IPS-15b (cell line): ENCODE results near the gene KLC3.
"Not testable (repeated sequence)": the region's sequence is repeated elsewhere in the genome, so short reads cannot be mapped to it uniquely, and the experiment has no call there.

ENCODE experiments used
- H3K27me3 ChIP-seq: one replicate; pipeline ENCODE4 v1.6.1; 2013; ENCODE audit warnings: low read length; ENCODE audit not compliant: control insufficient read depth, insufficient read depth
- H3K36me3 ChIP-seq: one replicate; pipeline ENCODE4 v1.6.1; 2013; ENCODE audit warnings: low read length; ENCODE audit not compliant: control insufficient read depth, insufficient read depth
- H3K4me1 ChIP-seq: one replicate; pipeline ENCODE4 v1.6.1; 2013; ENCODE audit warnings: mild to moderate bottlenecking, low read length; ENCODE audit not compliant: control insufficient read depth, insufficient read depth
- H3K4me3 ChIP-seq: one replicate; pipeline ENCODE4 v1.5.1; 2013; ENCODE audit warnings: low read depth, low read length
- H3K9ac ChIP-seq: one replicate; pipeline ENCODE4 v1.6.1; 2013; ENCODE audit warnings: low read depth, mild to moderate bottlenecking, low read length
- H3K9me3 ChIP-seq: one replicate; pipeline ENCODE4 v1.6.1; 2013; ENCODE audit warnings: mild to moderate bottlenecking, low read length; ENCODE audit not compliant: control insufficient read depth, insufficient read depth

Gene KLC3

GRCh38 chr19:45320997-45321775 is 19.4 kb upstream of the KLC3 start:
- H3K36me3 ChIP-seq = no peaks in the 10 kb centered on the region
- no peaks in the 10 kb centered on the region for H3K9me3 ChIP-seq
- peaks cover 7% of the 10 kb centered on the region for H3K27me3 ChIP-seq
- peaks cover 2% of the 10 kb centered on the region for H3K4me1 ChIP-seq
- no peak overlapping the region for H3K9ac ChIP-seq
- H3K4me3 ChIP-seq = no peak overlapping the region

- peaks cover 2% of the 10 kb centered on the region for H3K36me3 ChIP-seq
These were observed 18.7 kb upstream of the KLC3 start for GRCh38 chr19:45321848-45322247.

GRCh38 chr19:45322311-45322710 is 18.2 kb upstream of the KLC3 start:
- Histone ChIP-seq H3K9me3 (no peaks in the 10 kb centered on the region), H3K27me3 (peaks cover 4% of the 10 kb centered on the region), H3K36me3 (peaks cover 2% of the 10 kb centered on the region), H3K4me1 (peaks cover 2% of the 10 kb centered on the region), H3K4me3 (no peak overlapping the region), H3K9ac (no peak overlapping the region)

More at GRCh38 chr19:45321848-45322247, 18.7 kb upstream of the KLC3 start:
- Histone ChIP-seq H3K9ac (no peak overlapping the region), H3K9me3 (no peaks in the 10 kb centered on the region), H3K27me3 (peaks cover 4% of the 10 kb centered on the region), H3K4me1 (peaks cover 2% of the 10 kb centered on the region), H3K4me3 (no peak overlapping the region)

- Histone ChIP-seq H3K36me3 (peaks cover 2% of the 10 kb centered on the region), H3K9ac (peak within 1 kb of the TSS; percentile 56), H3K4me1 (peaks cover 2% of the 10 kb centered on the region), H3K9me3 (no peaks in the 10 kb centered on the region), H3K4me3 (peak within 1 kb of the TSS; percentile 49), H3K27me3 (peaks cover 4% of the 10 kb centered on the region)
These were observed 17.7 kb upstream of the KLC3 start, which contains the start of gene CKM for GRCh38 chr19:45322744-45323281. Gene CKM (minus strand): TSS chr19:45322875. CDS start chr19:45319713, 3,162 bp downstream.

GRCh38 chr19:45323671-45324081 is 16.9 kb upstream of the KLC3 start:
- Histone ChIP-seq H3K36me3 (peaks cover 2% of the 10 kb centered on the region), H3K9me3 (no peaks in the 10 kb centered on the region), H3K9ac (peak overlapping the region; percentile 56), H3K27me3 (peaks cover 7% of the 10 kb centered on the region), H3K4me1 (peaks cover 2% of the 10 kb centered on the region), H3K4me3 (peak overlapping the region; percentile 49)

GRCh38 chr19:45324349-45324907 is 16.1 kb upstream of the KLC3 start:
- Histone ChIP-seq H3K9ac (no peak overlapping the region), H3K9me3 (no peaks in the 10 kb centered on the region), H3K27me3 (peaks cover 7% of the 10 kb centered on the region), H3K4me3 (peak overlapping the region; percentile 49), H3K36me3 (peaks cover 2% of the 10 kb centered on the region), H3K4me1 (peaks cover 2% of the 10 kb centered on the region)

GRCh38 chr19:45327404-45328143 is 13.0 kb upstream of the KLC3 start:
- Histone ChIP-seq H3K9me3 (no peaks in the 10 kb centered on the region), H3K4me1 (peaks cover 2% of the 10 kb centered on the region), H3K36me3 (peaks cover 2% of the 10 kb centered on the region), H3K27me3 (peaks cover 7% of the 10 kb centered on the region), H3K4me3 (no peak overlapping the region), H3K9ac (no peak overlapping the region)

GRCh38 chr19:45331411-45331810 is 9.1 kb upstream of the KLC3 start:
- H3K9me3 ChIP-seq = no peaks in the 10 kb centered on the region
- H3K4me1 ChIP-seq = no peaks in the 10 kb centered on the region
- no peak overlapping the region for H3K9ac ChIP-seq
- H3K36me3 ChIP-seq = peaks cover 2% of the 10 kb centered on the region
- H3K4me3 ChIP-seq = no peak overlapping the region
- peaks cover 3% of the 10 kb centered on the region for H3K27me3 ChIP-seq

- Histone ChIP-seq H3K9ac (no peak overlapping the region), H3K4me1 (no peaks in the 10 kb centered on the region), H3K9me3 (no peaks in the 10 kb centered on the region), H3K27me3 (no peaks in the 10 kb centered on the region), H3K4me3 (no peak overlapping the region), H3K36me3 (no peaks in the 10 kb centered on the region)
These were observed 6.8 kb upstream of the KLC3 start for GRCh38 chr19:45333609-45334303.

- H3K4me3 ChIP-seq, H3K27me3 ChIP-seq, H3K9ac ChIP-seq, H3K36me3 ChIP-seq, H3K9me3 ChIP-seq, H3K4me1 ChIP-seq: not testable (repeated sequence)
These were observed 5.7 kb upstream of the KLC3 start for GRCh38 chr19:45334881-45335280.

GRCh38 chr19:45336696-45337251 is 3.8 kb upstream of the KLC3 start:
- Histone ChIP-seq H3K9me3 (no peaks in the 10 kb centered on the region), H3K4me3 (no peak overlapping the region), H3K9ac (no peak overlapping the region), H3K4me1 (no peaks in the 10 kb centered on the region), H3K36me3 (no peaks in the 10 kb centered on the region), H3K27me3 (peaks cover 9% of the 10 kb centered on the region)
